NCI-H510A treated with DMSO at 0.1 percent for 48 hours (cell line): ENCODE results near the gene SLC29A2.

Experiments used
- DNase-seq: peaks from one replicate; lab custom pipeline; 2025; lab: John Stamatoyannopoulos, UW

The SLC29A2 gene

GRCh38 chr11:66349084-66349386 lies 22.5 kb downstream of the SLC29A2 start:
- DNase-seq: no peak

GRCh38 chr11:66347425-66348276 lies 23.9 kb downstream of the SLC29A2 start, which contains the start of gene B4GAT1:
TSS of gene B4GAT1 (minus strand) at chr11:66347629. CDS start at chr11:66347545, 84 bp downstream.
- DNase-seq: peak; percentile 93

- no peak for DNase-seq
Observed at GRCh38 chr11:66346476-66347424, 24.8 kb downstream of the SLC29A2 start.

- no peak for DNase-seq
Observed at GRCh38 chr11:66345316-66345649, 26.3 kb downstream of the SLC29A2 start.

- DNase-seq: peak; percentile 86
Observed at GRCh38 chr11:66344550-66345315, 26.8 kb downstream of the SLC29A2 start, which contains the start of gene BRMS1. TSS of gene BRMS1 (minus strand) at chr11:66345104. CDS start at chr11:66342234, 2,870 bp downstream.

- DNase-seq: no peak
Observed at GRCh38 chr11:66343176-66343575, 28.4 kb downstream of the SLC29A2 start.

- DNase-seq: no peak
Observed at GRCh38 chr11:66341502-66342126, 29.9 kb downstream of the SLC29A2 start.

GRCh38 chr11:66340596-66341501 lies 30.7 kb downstream of the SLC29A2 start:
- no peak for DNase-seq

- DNase-seq: no peak
Observed at GRCh38 chr11:66339686-66340483, 31.7 kb downstream of the SLC29A2 start.

- no peak for DNase-seq
Observed at GRCh38 chr11:66339162-66339675, 32.3 kb downstream of the SLC29A2 start.

GRCh38 chr11:66338276-66339161 lies 33.0 kb downstream of the SLC29A2 start:
- DNase-seq: no peak

- DNase-seq: no peak
Observed at GRCh38 chr11:66337103-66337899, 34.3 kb downstream of the SLC29A2 start.

- DNase-seq: no peak
Observed at GRCh38 chr11:66336234-66337102, 35.1 kb downstream of the SLC29A2 start, which contains the start of gene RIN1. TSS of gene RIN1 (minus strand) at chr11:66336434. CDS start at chr11:66336402, 32 bp downstream.

- DNase-seq: no peak
Observed at GRCh38 chr11:66335531-66336233, 35.9 kb downstream of the SLC29A2 start.

GRCh38 chr11:66334605-66335442 lies 36.7 kb downstream of the SLC29A2 start:
- DNase-seq: no peak
